Metanephros (tissue), 1 donor: ENCODE measurements around the gene TRAPPC12. TPM values are rescaled to one million over a fixed set of nuclear protein-coding genes. Genes with fewer than 3 reads are reported as not detected.

Experiments used
- total RNA-seq: library from RNA; depleted of rRNA; stranded (reverse); fragments of >200 nt; gene quantifications from one replicate; pipeline ENCODE4 v1.2.3, GENCODE V29; 2014

The TRAPPC12 gene
- 127 TPM for total RNA-seq

GRCh38 chr2:3379647-3380534 lies at the start of gene TRAPPC12:
Gene TRAPPC12 (plus strand): TSS chr2:3379694. CDS start chr2:3387624, 7,930 bp downstream.

GRCh38 chr2:3377612-3378432 lies 1.7 kb upstream of the TRAPPC12 start, which contains the start of gene EIPR1:
Gene EIPR1 (minus strand): TSS chr2:3377818. CDS start chr2:3377689, 129 bp downstream.

DNA sequence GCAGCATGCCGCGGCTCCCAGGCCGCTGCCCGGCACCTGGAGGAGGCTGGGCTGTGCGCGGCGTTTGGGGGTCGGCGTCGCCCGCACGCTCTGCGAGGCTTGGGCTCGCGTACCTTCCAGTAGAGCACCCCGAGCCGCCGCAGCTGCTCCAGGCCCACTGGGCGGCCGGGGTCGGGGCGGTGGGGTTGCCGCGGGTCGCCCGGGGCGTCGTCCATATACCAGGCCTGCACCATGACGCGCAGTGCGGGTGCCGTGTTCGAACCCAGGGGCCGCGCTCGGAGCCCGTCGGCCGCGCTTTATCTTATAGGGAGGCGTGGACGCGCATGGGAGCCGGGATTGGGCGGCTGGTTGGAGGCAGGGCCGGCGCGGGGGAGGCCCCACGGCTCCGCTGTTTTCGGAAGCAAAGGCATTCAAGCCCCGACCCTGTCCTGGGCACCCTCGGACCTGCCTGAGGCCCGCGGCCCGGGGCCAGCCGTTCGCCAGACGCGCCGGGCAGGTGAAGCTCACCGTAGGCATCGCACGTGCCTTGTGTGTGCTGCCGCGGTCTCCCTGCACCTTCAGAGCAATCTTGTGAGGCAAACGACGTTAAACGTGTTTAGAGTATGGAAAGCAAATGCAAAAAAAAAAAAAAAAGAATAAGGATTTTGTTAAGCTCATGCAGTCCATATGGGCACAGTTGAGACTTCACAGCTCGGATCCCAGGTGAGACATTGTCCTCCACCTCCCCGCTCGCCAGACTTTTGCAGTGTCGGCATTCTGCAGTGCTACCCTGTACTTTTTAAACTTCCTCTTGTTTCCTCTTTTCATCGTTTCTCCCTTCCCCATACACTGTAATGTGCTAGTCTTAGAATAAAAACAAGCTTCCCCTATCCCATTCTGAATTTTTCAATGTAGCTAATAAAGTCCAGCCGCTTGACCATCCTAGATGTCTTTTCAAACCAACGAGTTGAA lies 140.0 kb downstream of the TRAPPC12 start, which contains the start of gene ADI1:
Gene ADI1, minus strand, starts transcription at position 277 of the 951 bp plus-strand sequence. Its CDS starts 44 bp downstream, at position 233.

Other genes with a start within 250 kb of the TRAPPC12 start
- 25.7 TPM for gene EIPR1, start 1.9 kb upstream of the TRAPPC12 start, total RNA-seq
- gene ADI1, start 139.8 kb downstream of the TRAPPC12 start, total RNA-seq, result 34.9 TPM
- gene RNASEH1, start 178.6 kb downstream of the TRAPPC12 start, total RNA-seq, result 16.5 TPM
- gene RPS7, start 195.6 kb downstream of the TRAPPC12 start, total RNA-seq, result 1,432 TPM
- gene COLEC11, start 215.4 kb downstream of the TRAPPC12 start, total RNA-seq, result 2.6 TPM